Common myeloid progenitor, CD34-positive (primary cell): ENCODE results near the gene AIFM1.

Experiments
- CTCF ChIA-PET: fragments of 350-600 bp; sonication (Branson Sonifier 250); formaldehyde crosslinking; loops from one replicate; lab custom pipeline; 2021; ENCODE audit warnings: antibody characterized with exemption; lab: Charles Lee
- POLR2A ChIA-PET: fragments of 350-600 bp; sonication (Branson Sonifier 250); formaldehyde crosslinking; loops from one replicate; lab custom pipeline; 2021; ENCODE audit warnings: antibody characterized with exemption; lab: Charles Lee
- DNase-seq, 3 donors: peaks; one replicate each; pipeline versions ENCODE4 v3.0.0 to v3.0.0-alpha.2; 2013
- H3K27ac ChIP-seq, 2 experiments: 1 replicate in 1 of 2; 2 replicates in 1 of 2; pipeline ENCODE4 v1.7.0; 2013; ENCODE audit warnings: inconsistent platforms in 2 of 2, low read length in 2 of 2, mild to moderate bottlenecking in 2 of 2, low read depth in 1 of 2, moderate library complexity in 1 of 2; ENCODE audit not compliant: severe bottlenecking in 2 of 2, insufficient read depth in 1 of 2, poor library complexity in 1 of 2
- H3K27me3 ChIP-seq, 5 experiments: replicated peaks in 2 of 5; 1 replicate in 3 of 5; 2 replicates in 2 of 5; pipeline versions ENCODE4 v1.6.1 to v1.7.0; 2013; ENCODE audit warnings: low read length in 4 of 5, mild to moderate bottlenecking in 2 of 5, moderate library complexity in 2 of 5, inconsistent platforms in 1 of 5; ENCODE audit not compliant: insufficient read depth in 5 of 5, control insufficient read depth in 4 of 5
- H3K36me3 ChIP-seq, 4 experiments: 1 replicate in 2 of 4; 2 replicates in 2 of 4; pipeline versions ENCODE4 v1.6.1 to v1.7.0; 2013; ENCODE audit warnings: low read length in 3 of 4, control low read depth in 1 of 4, mild to moderate bottlenecking in 1 of 4; ENCODE audit not compliant: control insufficient read depth in 4 of 4, insufficient read depth in 4 of 4
- H3K4me1 ChIP-seq, 4 experiments: 1 replicate in 3 of 4; 2 replicates in 1 of 4; pipeline versions ENCODE4 v1.6.1 to v1.7.1; 2013; ENCODE audit warnings: low read length in 3 of 4, mild to moderate bottlenecking in 3 of 4, control low read depth in 1 of 4, inconsistent platforms in 1 of 4, moderate library complexity in 1 of 4; ENCODE audit not compliant: control insufficient read depth in 4 of 4, insufficient read depth in 4 of 4; ENCODE audit errors: control extremely low read depth in 1 of 4
- H3K4me3 ChIP-seq, 7 experiments: 1 replicate in 4 of 7; 2 replicates in 3 of 7; pipeline versions ENCODE4 v1.5.1 to v1.7.0; 2013; ENCODE audit warnings: mild to moderate bottlenecking in 7 of 7, low read length in 6 of 7, moderate library complexity in 6 of 7, inconsistent platforms in 2 of 7, low read depth in 2 of 7, control low read depth in 1 of 7; ENCODE audit not compliant: insufficient read depth in 4 of 7, control insufficient read depth in 1 of 7; ENCODE audit errors: extremely low read depth in 1 of 7
- H3K9me3 ChIP-seq, 5 experiments: 1 replicate in 4 of 5; 2 replicates in 1 of 5; pipeline versions ENCODE4 v1.6.1 to v1.7.1; 2013; ENCODE audit warnings: low read length in 4 of 5, mild to moderate bottlenecking in 2 of 5, inconsistent platforms in 1 of 5, low read depth in 1 of 5, moderate library complexity in 1 of 5; ENCODE audit not compliant: control insufficient read depth in 4 of 5, insufficient read depth in 2 of 5; ENCODE audit errors: control extremely low read depth in 1 of 5
- WGBS: methylation state at CpG from one replicate; pipeline ENCODE4 v1.1.5; 2013; ENCODE audit not compliant: insufficient coverage; 5-methylcytosine and 5-hydroxymethylcytosine counted together

AIFM1 gene

DNA sequence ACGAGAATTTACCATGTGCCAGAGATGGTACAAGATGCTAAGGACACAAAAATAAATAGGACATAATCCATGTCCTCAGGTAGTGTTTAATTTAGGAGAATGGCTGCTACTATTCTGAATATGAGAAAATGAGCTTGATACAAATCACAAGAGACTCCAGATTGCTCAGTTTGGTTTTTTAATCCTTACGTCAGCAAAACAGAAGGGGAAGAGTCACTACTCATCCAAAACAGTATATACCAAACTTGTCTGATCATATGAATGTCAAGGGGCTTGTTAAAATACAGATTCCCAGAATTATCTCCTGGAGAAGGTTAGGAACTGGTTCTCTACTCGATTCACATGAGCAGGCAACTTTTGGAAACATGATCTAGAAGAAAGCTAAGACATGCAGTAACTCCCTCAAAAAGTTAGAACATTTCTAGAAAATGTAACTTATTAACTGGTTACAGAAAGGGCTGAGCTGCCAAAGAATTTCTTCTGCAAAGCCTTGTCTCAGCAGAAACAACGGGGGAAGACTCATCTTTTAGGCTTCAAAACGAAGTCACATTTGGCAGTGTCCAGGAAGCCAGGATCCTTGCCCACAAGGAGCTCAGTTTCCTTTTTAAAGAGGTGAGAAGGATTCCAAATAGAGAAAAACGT lies 3.4 kb downstream of the AIFM1 start:
- no peak overlapping the region for H3K4me3 ChIP-seq
- H3K4me1 ChIP-seq: peaks cover 2 to 18% (median 7%) of the 10 kb centered on the region in 4 experiments
- WGBS: 79% methylated on average over 4 of the region's 6 CpGs
- H3K36me3 ChIP-seq: no peaks in the 10 kb centered on the region
- no peak for DNase-seq
- no peaks in the 10 kb centered on the region for H3K9me3 ChIP-seq
- ChIA-PET CTCF (interaction anchor here (1.2 to 1.7 kb wide), 3 partner anchors 8 to 15 kb away, joined by 3 to 6 read pairs (median 4); no protein-coding TSS in a partner anchor), POLR2A (no interaction called here)
- H3K27me3 ChIP-seq: no peaks in the 10 kb centered on the region
- no peak overlapping the region for H3K27ac ChIP-seq

DNA sequence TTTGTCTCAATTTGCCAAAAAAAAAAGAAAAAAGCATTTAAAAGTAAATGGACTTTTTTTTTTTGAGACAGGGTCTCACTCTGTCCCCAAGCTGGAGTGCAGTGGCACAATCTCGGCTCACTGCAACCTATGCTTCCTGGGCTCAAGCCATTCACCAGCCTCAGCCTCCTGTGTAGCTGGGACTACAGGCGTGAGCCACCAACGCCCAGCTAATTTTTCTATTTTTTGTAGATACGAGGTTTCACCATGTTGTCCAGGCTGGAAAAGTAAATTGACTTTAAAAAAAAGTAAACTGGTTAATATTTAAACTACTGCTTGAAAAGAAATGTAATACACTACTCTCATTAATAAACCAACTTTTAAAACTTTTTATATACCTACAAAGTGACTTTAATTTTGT lies 5.9 kb downstream of the AIFM1 start:
- CTCF ChIA-PET: interaction anchor here (1.2 to 1.4 kb wide), 2 partner anchors 12 to 79 kb away, joined by 3 to 4 read pairs; no protein-coding TSS in a partner anchor
- Histone ChIP-seq H3K36me3 (no peaks in the 10 kb centered on the region), H3K27ac (no peak overlapping the region), H3K27me3 (no peaks in the 10 kb centered on the region), H3K4me3 (no peak overlapping the region), H3K4me1 (peaks cover 0 to 7% (median 3%) of the 10 kb centered on the region in 4 experiments), H3K9me3 (no peaks in the 10 kb centered on the region)
- no peak for DNase-seq
- 60% methylated on average over 1 of the region's 4 CpGs for WGBS
- POLR2A ChIA-PET: no interaction called here

DNA sequence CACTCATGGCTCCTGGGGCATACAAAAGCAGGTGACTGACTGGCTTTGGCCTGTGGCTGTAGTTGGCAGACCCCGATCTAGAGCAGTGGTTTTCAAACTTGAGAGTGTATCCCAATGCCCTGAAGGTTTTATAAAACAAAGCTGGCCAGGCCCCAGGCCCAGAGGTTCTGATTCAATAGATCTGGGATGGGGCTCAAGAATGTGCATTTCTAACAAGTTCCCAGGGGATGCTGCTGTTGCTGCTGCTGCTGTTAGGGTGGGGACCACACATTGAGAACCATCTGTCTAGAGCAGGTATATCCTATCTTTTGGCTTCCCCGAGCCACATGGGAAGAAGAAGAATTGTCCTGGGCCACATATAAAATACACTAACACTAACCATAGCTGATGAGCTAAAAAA lies 7.3 kb downstream of the AIFM1 start:
- POLR2A ChIA-PET: no interaction called here
- no peak for DNase-seq
- CTCF ChIA-PET: interaction anchor here (1.4 kb wide), 1 partner anchor 78 kb away, joined by 3 read pairs; no protein-coding TSS in a partner anchor
- Histone ChIP-seq H3K27ac (no peak overlapping the region), H3K9me3 (no peaks in the 10 kb centered on the region), H3K4me1 (no peaks in the 10 kb centered on the region), H3K36me3 (no peaks in the 10 kb centered on the region), H3K27me3 (no peaks in the 10 kb centered on the region), H3K4me3 (no peak overlapping the region)
- WGBS: 100% methylated on average over 1 of the region's 2 CpGs

DNA sequence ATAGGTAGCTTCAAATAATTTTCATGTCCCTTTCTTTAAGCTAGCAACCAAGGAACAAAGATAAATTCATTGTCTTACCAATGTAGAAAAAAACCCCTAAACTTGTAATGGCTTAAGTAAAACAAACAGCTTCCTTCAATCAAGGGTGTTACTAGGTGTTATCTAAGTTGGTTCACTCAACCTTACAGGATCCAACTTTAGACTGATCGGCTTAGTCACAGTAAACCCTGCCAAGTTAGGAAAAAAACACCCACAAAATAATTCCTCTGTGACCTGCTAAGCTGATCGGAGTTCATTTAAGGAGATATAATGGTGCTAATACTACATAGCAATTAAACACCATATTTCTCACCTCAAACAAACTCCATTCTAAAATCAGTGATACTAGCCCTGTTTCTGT lies 10.1 kb downstream of the AIFM1 start:
- H3K27ac ChIP-seq: no peak overlapping the region
- DNase-seq: no peak
- no peaks in the 10 kb centered on the region for H3K9me3 ChIP-seq
- no CpG with 5 or more reads among the region's 2 CpGs for WGBS
- H3K27me3 ChIP-seq: no peaks in the 10 kb centered on the region
- no peaks in the 10 kb centered on the region for H3K36me3 ChIP-seq
- ChIA-PET POLR2A (no interaction called here), CTCF (interaction anchor here (0.9 to 1.4 kb wide), 5 partner anchors 14 to 74 kb away, joined by 3 to 4 read pairs (median 3); no protein-coding TSS in a partner anchor)
- no peak overlapping the region for H3K4me3 ChIP-seq
- no peaks in the 10 kb centered on the region for H3K4me1 ChIP-seq

DNA sequence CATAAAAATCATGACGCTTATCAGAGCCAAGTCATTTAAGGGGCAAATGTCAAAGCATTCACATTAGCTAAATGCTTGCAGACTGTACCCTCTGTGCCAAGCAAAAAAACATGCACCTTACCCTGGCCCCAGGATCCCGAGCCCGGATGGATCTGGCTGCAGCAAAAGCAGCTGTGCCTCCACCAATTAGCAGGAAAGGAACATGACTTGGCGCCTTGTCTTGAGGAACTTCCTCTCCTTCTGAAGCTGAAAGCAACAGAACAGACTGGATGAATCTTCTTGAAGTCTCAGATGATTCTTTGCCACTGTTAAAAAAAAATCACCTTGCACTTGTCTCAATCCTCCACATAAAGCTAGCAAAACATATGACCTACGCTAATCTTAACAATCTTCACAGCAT lies 18.0 kb downstream of the AIFM1 start:
- Histone ChIP-seq H3K27ac (no peak overlapping the region), H3K4me1 (peaks cover 0 to 11% (median 4%) of the 10 kb centered on the region in 4 experiments), H3K27me3 (no peaks in the 10 kb centered on the region), H3K9me3 (no peaks in the 10 kb centered on the region), H3K36me3 (peaks cover 0 to 27% (median 11%) of the 10 kb centered on the region in 4 experiments), H3K4me3 (no peak overlapping the region)
- WGBS: 39% methylated on average over 4 of the region's 5 CpGs
- POLR2A ChIA-PET: interaction anchor here (0.6 to 1.2 kb wide), 2 partner anchors 18 to 77 kb away, joined by 3 read pairs; partner anchors contain the start of gene AIFM1
- peak in 2 of 3 donors; percentile 46 to 50 for DNase-seq
- CTCF ChIA-PET: interaction anchor here (1.0 to 1.6 kb wide), 6 partner anchors 12 to 77 kb away, joined by 3 to 6 read pairs (median 4); no protein-coding TSS in a partner anchor

DNA sequence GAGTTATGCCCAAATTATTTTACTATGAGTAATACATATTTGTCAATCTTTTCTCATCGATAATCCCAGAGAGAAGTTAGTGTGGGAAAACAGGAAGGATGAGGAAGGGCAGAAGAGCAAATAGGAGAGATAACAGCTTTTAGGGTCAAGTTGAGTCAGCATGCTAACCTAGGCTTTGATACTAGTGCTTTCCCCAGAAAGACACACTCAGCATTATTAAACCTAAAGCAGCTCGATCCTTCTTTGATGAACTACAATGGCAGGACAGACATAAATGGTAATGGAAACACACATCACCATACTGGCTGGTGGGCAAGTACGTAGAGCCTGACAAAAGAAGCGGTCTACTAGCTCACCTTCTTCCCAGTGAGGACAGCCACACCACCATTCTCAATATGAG lies 20.5 kb downstream of the AIFM1 start:
- H3K4me1 ChIP-seq: peaks cover 0 to 11% (median 4%) of the 10 kb centered on the region in 4 experiments
- H3K27ac ChIP-seq: no peak overlapping the region
- no peaks in the 10 kb centered on the region for H3K27me3 ChIP-seq
- peaks cover 0 to 32% (median 15%) of the 10 kb centered on the region in 4 experiments for H3K36me3 ChIP-seq
- ChIA-PET CTCF (interaction anchor here (1.0 to 1.9 kb wide), 6 partner anchors 11 to 65 kb away, joined by 3 to 9 read pairs (median 6); no protein-coding TSS in a partner anchor), POLR2A (no interaction called here)
- H3K9me3 ChIP-seq: no peaks in the 10 kb centered on the region
- no peak overlapping the region for H3K4me3 ChIP-seq
- no CpG with 5 or more reads among the region's 4 CpGs for WGBS
- no peak for DNase-seq

DNA sequence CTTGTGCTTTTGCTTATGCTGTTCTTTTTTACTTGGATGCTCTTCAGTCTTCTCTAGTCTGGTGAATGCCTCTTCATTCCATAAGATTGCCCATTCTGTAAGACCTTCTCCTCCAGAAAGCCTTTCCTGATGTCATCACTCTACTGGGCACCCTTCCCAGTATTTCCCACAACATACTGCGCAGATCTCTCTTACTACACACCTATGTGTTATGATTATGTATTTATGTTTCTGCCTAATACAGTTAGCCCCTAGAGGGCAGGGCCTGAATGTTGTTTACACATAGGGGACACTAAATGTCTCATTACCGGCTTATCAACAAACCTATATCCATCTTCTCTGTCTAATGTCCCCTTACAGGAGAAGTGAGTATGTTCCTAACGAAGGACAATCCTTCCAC lies 21.1 kb downstream of the AIFM1 start:
- H3K36me3 ChIP-seq: peaks cover 0 to 37% (median 15%) of the 10 kb centered on the region in 4 experiments
- 100% methylated on average over 1 of the region's 3 CpGs for WGBS
- peak in 2 of 3 donors; percentile 19 to 20 for DNase-seq
- H3K9me3 ChIP-seq: no peaks in the 10 kb centered on the region
- ChIA-PET CTCF (interaction anchor here (0.7 to 1.9 kb wide), 3 partner anchors 37 to 80 kb away, joined by 3 to 7 read pairs (median 3); no protein-coding TSS in a partner anchor), POLR2A (no interaction called here)
- H3K27me3 ChIP-seq: no peaks in the 10 kb centered on the region
- H3K4me3 ChIP-seq: no peak overlapping the region
- H3K27ac ChIP-seq: no peak overlapping the region
- H3K4me1 ChIP-seq: peaks cover 0 to 16% (median 4%) of the 10 kb centered on the region in 4 experiments
